ENCODE measurements around the gene TVP23B. TPM values are rescaled to one million over a fixed set of nuclear protein-coding genes. Genes with fewer than 3 reads are reported as not detected.
"Not testable (repeated sequence)": the region's sequence is repeated elsewhere in the genome, so short reads cannot be mapped to it uniquely, and the experiment has no call there.

The TVP23B gene
- total RNA-seq, 1 experiment from 2014 or later, result 44.5 TPM

DNA sequence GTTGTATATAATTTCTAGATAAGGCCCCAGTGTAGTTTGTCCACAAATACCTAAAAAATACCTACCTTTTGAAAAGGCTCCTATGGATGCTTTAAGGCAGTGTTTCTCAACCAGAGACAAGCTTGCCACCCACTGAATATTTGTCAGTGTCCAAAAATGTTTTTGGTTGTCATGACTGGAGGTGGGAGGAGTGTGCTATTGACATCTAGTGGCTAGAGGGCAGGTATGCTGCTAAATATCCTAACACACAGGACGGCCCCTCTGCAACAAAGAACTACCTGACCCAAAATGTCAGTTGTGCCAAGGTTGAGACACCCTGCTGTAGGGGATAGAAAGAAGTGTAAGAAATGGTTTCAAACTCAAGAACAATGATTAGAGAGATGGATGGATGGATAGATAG, 10.4 kb downstream of the TVP23B start:
- not testable (repeated sequence) for DNase-seq (ENCODE audit: low read depth)

GRCh38 chr17:18794841-18795240, 13.9 kb downstream of the TVP23B start:
- DNase-seq (ENCODE audit: low read depth), result not testable (repeated sequence)

DNA sequence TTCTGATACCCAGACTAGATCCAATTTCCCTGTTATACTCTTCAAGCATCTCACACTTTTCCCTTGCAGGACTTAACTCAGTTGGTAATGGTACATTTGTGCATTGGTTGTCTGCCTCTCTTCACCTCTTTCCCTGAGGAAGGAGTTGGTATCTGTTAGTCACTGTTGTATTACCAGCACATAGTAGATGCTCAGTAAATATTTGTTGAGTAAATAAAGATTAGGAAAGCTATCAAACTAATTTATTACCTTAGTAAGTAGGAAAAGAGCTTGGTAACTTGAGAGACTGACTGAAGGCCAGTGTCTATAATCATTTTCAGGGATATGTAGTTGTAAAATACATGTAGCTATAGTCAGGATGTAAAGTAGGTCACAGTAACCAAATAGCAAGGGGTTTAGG, 15.9 kb downstream of the TVP23B start:
- not testable (repeated sequence) for DNase-seq (ENCODE audit: low read depth)

DNA sequence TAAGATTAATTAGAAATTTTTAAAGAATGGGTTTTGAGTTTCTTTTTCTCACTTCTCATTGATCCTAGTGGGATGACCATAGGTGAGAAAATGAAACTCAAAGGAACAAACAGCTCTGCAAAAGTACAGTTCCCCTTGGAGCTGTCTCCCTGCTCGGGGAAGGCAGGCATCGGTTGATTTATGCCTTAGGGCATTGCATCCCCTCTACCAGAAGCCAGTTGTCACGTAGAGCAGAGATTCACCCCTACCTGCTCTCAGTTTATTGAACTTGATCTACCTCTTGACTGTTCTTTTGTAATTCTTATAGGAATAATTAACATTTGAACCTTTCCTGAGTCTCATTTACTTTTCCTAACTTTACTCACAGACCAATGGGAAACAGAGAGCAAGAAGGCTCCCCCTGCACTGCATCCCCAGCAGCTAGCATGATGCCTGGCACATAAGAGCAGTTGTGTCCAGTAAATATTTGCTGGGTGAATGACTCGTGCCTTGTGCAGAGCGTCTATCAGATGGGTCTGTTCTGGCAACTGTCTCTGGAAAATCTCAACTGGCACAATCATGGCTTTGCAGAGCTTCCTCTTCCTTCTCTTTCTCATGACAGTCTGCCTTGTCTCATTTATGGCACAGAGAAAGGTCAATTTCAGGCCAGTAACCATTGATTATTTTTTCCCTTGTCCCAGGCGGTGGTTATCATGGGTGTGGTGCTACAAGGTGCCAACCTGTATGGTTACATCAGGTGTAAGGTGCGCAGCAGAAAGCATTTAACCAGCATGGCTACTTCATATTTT, 22.7 kb downstream of the TVP23B start:
- not testable (repeated sequence) for DNase-seq (ENCODE audit: low read depth)

DNA sequence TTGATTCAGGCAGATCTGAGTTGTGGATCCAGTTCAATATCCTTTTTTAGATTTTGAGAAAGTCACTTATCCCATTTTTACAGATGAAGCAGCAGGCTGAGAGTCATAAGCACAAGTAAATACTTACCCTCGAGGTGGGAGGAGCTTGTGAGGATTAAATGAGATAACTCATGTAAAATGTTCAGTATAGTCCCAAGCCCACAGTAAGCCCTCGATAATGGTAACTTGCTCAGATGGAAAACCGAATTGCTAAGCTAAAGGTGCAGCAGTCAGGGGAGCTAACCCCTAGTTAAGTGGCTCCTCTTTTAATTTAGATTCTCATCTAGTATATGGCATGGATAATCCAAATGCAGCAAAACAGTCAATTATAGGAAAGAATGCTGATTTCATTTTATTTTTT, 34.9 kb downstream of the TVP23B start:
- DNase-seq (ENCODE audit: low read depth), result not testable (repeated sequence)

GRCh38 chr17:18816489-18817371, 35.7 kb downstream of the TVP23B start:
- DNase-seq (ENCODE audit: low read depth), result peak; percentile 61

- DNase-seq (ENCODE audit: low read depth), result peak; percentile 3
Observed at GRCh38 chr17:18821430-18821829, 40.4 kb downstream of the TVP23B start.

DNA sequence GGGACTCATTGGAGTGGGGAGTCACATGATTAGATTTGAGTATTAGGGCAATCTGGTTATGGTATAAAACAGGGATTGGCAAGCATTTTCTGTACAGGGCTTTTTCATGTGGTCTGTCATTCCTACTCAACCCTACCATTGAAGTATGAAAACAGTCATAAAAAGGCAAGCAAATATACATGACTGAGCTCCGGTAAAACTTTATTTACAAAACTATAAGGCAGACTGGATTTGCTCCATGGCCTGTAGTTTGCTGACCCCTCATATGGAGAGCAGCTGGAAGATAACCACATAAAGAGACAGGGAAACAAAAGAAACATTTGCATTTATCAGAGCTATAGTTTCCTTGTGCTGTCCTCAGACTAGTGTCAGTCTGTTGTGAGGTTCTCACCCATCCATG, 46.6 kb downstream of the TVP23B start:
- DNase-seq (ENCODE audit: low read depth), result not testable (repeated sequence)

DNA sequence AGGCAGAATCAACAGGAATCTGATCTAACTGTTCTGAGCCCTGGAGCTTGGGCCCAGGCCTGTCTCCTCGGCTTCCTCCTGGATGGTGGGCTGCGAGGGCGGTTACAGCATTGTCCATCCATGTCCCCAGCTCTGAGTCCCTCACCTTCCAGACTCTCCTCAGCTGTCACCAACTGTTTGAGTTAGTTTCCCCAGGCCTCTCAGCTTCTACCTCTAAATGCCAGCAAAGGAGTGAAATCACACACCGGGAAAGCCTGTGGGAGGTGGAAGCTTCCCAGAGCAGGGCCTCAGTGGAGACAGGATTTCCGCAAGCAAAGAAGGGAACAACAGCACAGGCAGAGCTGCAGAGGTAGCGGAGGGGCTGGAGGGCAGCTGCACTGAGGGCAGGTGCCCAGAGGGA, 67.5 kb downstream of the TVP23B start:
- no peak for DNase-seq (ENCODE audit: low read depth)

DNA sequence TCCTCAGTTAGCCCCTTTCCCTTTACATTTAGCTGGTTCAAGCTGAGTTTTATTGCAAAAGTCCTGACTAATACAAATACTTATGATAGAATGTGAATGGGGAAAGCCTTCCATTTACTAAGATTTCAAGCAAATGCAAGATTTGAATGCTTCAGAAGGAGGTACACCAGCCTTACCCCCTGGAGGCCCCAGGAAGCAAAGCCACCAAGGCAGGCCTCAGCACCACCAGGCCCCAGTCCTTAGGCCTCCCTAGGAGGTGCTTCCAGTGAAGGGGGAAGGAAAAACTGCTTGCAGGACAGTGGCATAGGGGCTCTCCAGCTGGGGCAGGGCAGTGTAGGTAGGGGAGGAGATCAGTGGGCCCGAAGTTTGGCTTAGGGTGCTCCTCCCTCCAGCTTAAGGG, 69.7 kb downstream of the TVP23B start:
- DNase-seq (ENCODE audit: low read depth), result no peak

DNA sequence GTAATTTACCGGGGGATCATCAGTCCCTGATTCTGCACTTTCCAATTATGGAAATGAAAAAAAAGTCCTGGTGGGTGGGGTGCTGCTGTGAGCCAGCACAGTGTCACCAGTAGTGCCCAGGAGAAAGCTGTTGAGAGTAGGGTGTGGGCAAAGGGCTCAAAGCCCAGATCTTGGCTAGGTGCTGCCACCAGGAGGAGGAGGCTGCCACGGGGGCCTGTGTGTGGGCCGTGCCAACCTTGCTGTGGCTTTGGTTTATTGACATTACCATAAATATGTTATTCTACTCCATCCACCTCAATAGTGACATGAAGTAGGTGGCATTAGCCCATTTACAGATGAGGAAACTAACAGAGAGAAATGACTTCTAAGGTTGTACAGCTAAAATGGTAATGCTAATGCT, 70.2 kb downstream of the TVP23B start:
- DNase-seq (ENCODE audit: low read depth), result no peak

DNA sequence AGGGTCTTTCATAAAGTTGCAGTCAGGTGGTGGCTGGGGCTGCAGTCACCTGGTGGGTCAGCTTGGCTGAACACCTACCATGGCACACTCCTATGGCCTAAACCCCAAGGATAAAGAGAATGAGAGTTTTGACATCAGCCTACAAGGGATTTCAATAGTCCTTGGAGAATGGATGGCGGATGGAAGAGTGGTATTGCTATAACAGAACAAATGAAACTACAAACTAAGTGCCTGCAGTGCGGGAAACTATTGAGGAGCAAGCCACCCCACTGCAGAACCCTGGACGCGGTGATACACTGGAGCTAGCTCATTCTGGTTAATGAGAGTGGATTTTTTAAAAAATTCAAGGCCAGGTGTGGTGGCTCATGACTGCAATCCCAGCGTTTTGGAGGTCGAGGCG, 74.0 kb downstream of the TVP23B start:
- DNase-seq (ENCODE audit: low read depth), result no peak

GRCh38 chr17:18855831-18856569, 75.0 kb downstream of the TVP23B start:
- peak; percentile 95 for DNase-seq (ENCODE audit: low read depth)

Other genes with a start within 250 kb of the TVP23B start
- not detected in 2 replicates for gene TBC1D28, start 136.8 kb upstream of the TVP23B start, total RNA-seq (2014; rRNA removed)
- gene FOXO3B, start 98.9 kb upstream of the TVP23B start, total RNA-seq (2014; rRNA removed), result 6.1 and 6.7 TPM in 2 replicates
- not detected in 2 replicates for gene FBXW10, start 37.1 kb upstream of the TVP23B start, total RNA-seq (2014; rRNA removed)
- 32.0 and 33.4 TPM in 2 replicates for gene PRPSAP2, start 76.9 kb downstream of the TVP23B start, total RNA-seq (2014; rRNA removed)
- gene SLC5A10, start 171.0 kb downstream of the TVP23B start, total RNA-seq (2014; rRNA removed), result not detected in 2 replicates
- 8.0 and 9.2 TPM in 2 replicates for gene FAM83G, start 223.6 kb downstream of the TVP23B start, total RNA-seq (2014; rRNA removed)